ENCODE measurements around the gene PROX1. TPM values are rescaled to one million over a fixed set of nuclear protein-coding genes. Genes with fewer than 3 reads are reported as not detected.

Gene PROX1
- total and polyA plus RNA-seq, 2 donors (not counting 1 experiment from before 2014, with no cell fraction given), result 0.02 to 0.17 TPM

GRCh38 chr1:213998785-213999184 is 11.0 kb downstream of the PROX1 start:
- Histone ChIP-seq H3K4me1 (ENCODE audit: control insufficient read depth, extremely low read depth, insufficient read depth, low read length) (no peaks in the 10 kb centered on the region), H2AFZ (ENCODE audit: low read length) (no peak overlapping the region), H3K27ac (ENCODE audit: insufficient read depth, low read length) (no peak overlapping the region), H3K9me3 (ENCODE audit: control insufficient read depth, insufficient read depth, low read depth, low read length) (no peaks in the 10 kb centered on the region), H3K4me3 (replicated peaks in 1 of 4; ENCODE audit: control extremely low read depth in 1 of 4, insufficient read depth in 1 of 4, low read depth in 3 of 4, low read length in 4 of 4) (no peak overlapping the region), H3K79me2 (ENCODE audit: control insufficient read depth, insufficient read depth, low read length) (no peaks in the 10 kb centered on the region), H4K20me1 (ENCODE audit: control insufficient read depth, extremely low read depth, insufficient read depth, low read length) (no peaks in the 10 kb centered on the region), H3K4me2 (ENCODE audit: extremely low read depth, insufficient read depth, low read length) (no peak overlapping the region), H3K27me3 (ENCODE audit: control insufficient read depth, insufficient read depth, low read length) (no peaks in the 10 kb centered on the region), H3K9ac (ENCODE audit: insufficient read depth, low read length) (no peak overlapping the region), H3K36me3 (ENCODE audit: control insufficient read depth, insufficient read depth, low read length) (no peaks in the 10 kb centered on the region)
- DNase-seq (ENCODE audit: low read depth in 2 of 2), result no peak
- no peak for TF ChIP-seq EZH2 (IDR thresholded peaks at IDR 0.05; ENCODE audit: low read length, missing control alignments)
- TF ChIP-seq CTCF (conservative IDR thresholded peaks at IDR 0.05 in 1 of 2, IDR thresholded peaks at IDR 0.05 in 1 of 2; ENCODE audit: low read depth in 1 of 2, low read length in 2 of 2), result no peak

GRCh38 chr1:213999732-214000131 is 12.0 kb downstream of the PROX1 start:
- H3K79me2 ChIP-seq (ENCODE audit: control insufficient read depth, insufficient read depth, low read length), result no peaks in the 10 kb centered on the region
- no peaks in the 10 kb centered on the region for H3K4me1 ChIP-seq (ENCODE audit: control insufficient read depth, extremely low read depth, insufficient read depth, low read length)
- TF ChIP-seq EZH2 (IDR thresholded peaks at IDR 0.05; ENCODE audit: low read length, missing control alignments), result no peak
- no peak overlapping the region for H2AFZ ChIP-seq (ENCODE audit: low read length)
- no peak overlapping the region for H3K27ac ChIP-seq (ENCODE audit: insufficient read depth, low read length)
- no peaks in the 10 kb centered on the region for H3K36me3 ChIP-seq (ENCODE audit: control insufficient read depth, insufficient read depth, low read length)
- DNase-seq (ENCODE audit: low read depth in 2 of 2), result no peak
- H3K9ac ChIP-seq (ENCODE audit: insufficient read depth, low read length), result no peak overlapping the region
- no peak overlapping the region for H3K4me3 ChIP-seq (replicated peaks in 1 of 4; ENCODE audit: control extremely low read depth in 1 of 4, insufficient read depth in 1 of 4, low read depth in 3 of 4, low read length in 4 of 4)
- no peak overlapping the region for H3K4me2 ChIP-seq (ENCODE audit: extremely low read depth, insufficient read depth, low read length)
- no peaks in the 10 kb centered on the region for H3K9me3 ChIP-seq (ENCODE audit: control insufficient read depth, insufficient read depth, low read depth, low read length)
- H3K27me3 ChIP-seq (ENCODE audit: control insufficient read depth, insufficient read depth, low read length), result no peaks in the 10 kb centered on the region
- H4K20me1 ChIP-seq (ENCODE audit: control insufficient read depth, extremely low read depth, insufficient read depth, low read length), result no peaks in the 10 kb centered on the region

- Histone ChIP-seq H3K9me3 (ENCODE audit: control insufficient read depth, insufficient read depth, low read depth, low read length) (no peaks in the 10 kb centered on the region), H3K4me3 (replicated peaks in 1 of 4; ENCODE audit: control extremely low read depth in 1 of 4, insufficient read depth in 1 of 4, low read depth in 3 of 4, low read length in 4 of 4) (no peak overlapping the region), H3K79me2 (ENCODE audit: control insufficient read depth, insufficient read depth, low read length) (no peaks in the 10 kb centered on the region), H2AFZ (ENCODE audit: low read length) (no peak overlapping the region), H3K27me3 (ENCODE audit: control insufficient read depth, insufficient read depth, low read length) (no peaks in the 10 kb centered on the region), H4K20me1 (ENCODE audit: control insufficient read depth, extremely low read depth, insufficient read depth, low read length) (no peaks in the 10 kb centered on the region), H3K4me1 (ENCODE audit: control insufficient read depth, extremely low read depth, insufficient read depth, low read length) (no peaks in the 10 kb centered on the region), H3K36me3 (ENCODE audit: control insufficient read depth, insufficient read depth, low read length) (no peaks in the 10 kb centered on the region), H3K4me2 (ENCODE audit: extremely low read depth, insufficient read depth, low read length) (no peak overlapping the region), H3K27ac (ENCODE audit: insufficient read depth, low read length) (no peak overlapping the region), H3K9ac (ENCODE audit: insufficient read depth, low read length) (no peak overlapping the region)
- TF ChIP-seq CTCF (conservative IDR thresholded peaks at IDR 0.05 in 1 of 2, IDR thresholded peaks at IDR 0.05 in 1 of 2; ENCODE audit: low read depth in 1 of 2, low read length in 2 of 2), result no peak
- TF ChIP-seq EZH2 (IDR thresholded peaks at IDR 0.05; ENCODE audit: low read length, missing control alignments), result no peak
- no peak for DNase-seq (ENCODE audit: low read depth in 2 of 2)
These were observed 14.3 kb downstream of the PROX1 start for GRCh38 chr1:214002060-214002459.
